GM23338 (cell line): Measurements from ENCODE around the gene TENM4.
A peak's percentile ranks its signal among the peaks of the same experiment; 100 is the strongest.

ENCODE experiments used
- CREB1 ChIP-seq: fragments of 250-450 bp; sonication (Bioruptor Pico); IDR thresholded peaks from 2 replicates; pipeline ENCODE4 v1.5.0; 2020; ENCODE audit warnings: low read depth, mild to moderate bottlenecking, moderate library complexity
- CTCF ChIP-seq, 2 experiments: fragments of 200-600 bp in 1 of 2; sonication (generic) in 1 of 2; conservative IDR thresholded peaks; 2 replicates each; pipeline versions ENCODE4 v1.5.1 to v1.6.1; 2016 to 2017; ENCODE audit warnings: antibody characterized with exemption in 2 of 2, low read depth in 2 of 2, mild to moderate bottlenecking in 2 of 2, moderate library complexity in 1 of 2
- ETS1 ChIP-seq: IDR thresholded peaks from 2 replicates; pipeline ENCODE4 v1.6.1; 2016; ENCODE audit warnings: antibody characterized with exemption
- EZH2 ChIP-seq: fragments of 200-600 bp; sonication (generic); IDR thresholded peaks from one replicate; pipeline ENCODE4 v1.8.0; 2017; ENCODE audit warnings: antibody characterized with exemption, mild to moderate bottlenecking, low read depth; ENCODE audit not compliant: unreplicated experiment
- EZH2phosphoT487 ChIP-seq: fragments of 200-600 bp; sonication (generic); IDR thresholded peaks from one replicate; pipeline ENCODE4 v1.8.1; 2018; ENCODE audit warnings: antibody characterized with exemption; ENCODE audit not compliant: unreplicated experiment
- JUNB ChIP-seq: IDR thresholded peaks from one replicate; pipeline ENCODE4 v1.6.1; 2016; ENCODE audit warnings: antibody characterized with exemption; ENCODE audit not compliant: unreplicated experiment
- NANOG ChIP-seq: IDR thresholded peaks from 2 replicates; pipeline ENCODE4 v1.6.1; 2016; ENCODE audit warnings: antibody characterized with exemption, borderline replicate concordance
- POLR2AphosphoS5 ChIP-seq: IDR thresholded peaks from 2 replicates; pipeline ENCODE4 v1.6.1; 2016; ENCODE audit warnings: antibody characterized with exemption, low read depth
- REST ChIP-seq: IDR thresholded peaks from one replicate; pipeline ENCODE4 v1.6.1; 2018; ENCODE audit warnings: antibody characterized with exemption; ENCODE audit not compliant: unreplicated experiment
- STAT1 ChIP-seq: IDR thresholded peaks from one replicate; pipeline ENCODE4 v1.6.1; 2016; ENCODE audit warnings: antibody characterized with exemption; ENCODE audit not compliant: unreplicated experiment
- ZNF114 ChIP-seq: fragments of 250-450 bp; sonication (Bioruptor Pico); IDR thresholded peaks from 2 replicates; pipeline ENCODE4 v1.5.0; 2020; ENCODE audit warnings: mild to moderate bottlenecking, moderate library complexity
- ZNF331 ChIP-seq: fragments of 250-450 bp; sonication (Bioruptor Pico); IDR thresholded peaks from 2 replicates; pipeline ENCODE4 v1.5.0; 2020; ENCODE audit warnings: low read depth, mild to moderate bottlenecking, moderate library complexity
- TF ChIP-seq, protein P1 (sequence below): fragments of 250-450 bp; sonication (Bioruptor Pico); IDR thresholded peaks from 2 replicates; pipeline ENCODE4 v1.5.0; 2020; ENCODE audit warnings: mild to moderate bottlenecking, moderate library complexity

- TF ChIP-seq JUNB (no peak), EZH2 (no peak), CTCF (conservative IDR thresholded peaks at IDR 0.05; ENCODE audit: low read depth in 2 of 2) (peak; percentile 35 to 55), REST (no peak), POLR2AphosphoS5 (no peak), CREB1 (CRISPR knock-in tag) (no peak), ZNF114 (CRISPR knock-in tag) (no peak), STAT1 (no peak), EZH2phosphoT487 (no peak), ZNF331 (no peak), ETS1 (no peak), NANOG (no peak)
- TF ChIP-seq, protein P1, sequence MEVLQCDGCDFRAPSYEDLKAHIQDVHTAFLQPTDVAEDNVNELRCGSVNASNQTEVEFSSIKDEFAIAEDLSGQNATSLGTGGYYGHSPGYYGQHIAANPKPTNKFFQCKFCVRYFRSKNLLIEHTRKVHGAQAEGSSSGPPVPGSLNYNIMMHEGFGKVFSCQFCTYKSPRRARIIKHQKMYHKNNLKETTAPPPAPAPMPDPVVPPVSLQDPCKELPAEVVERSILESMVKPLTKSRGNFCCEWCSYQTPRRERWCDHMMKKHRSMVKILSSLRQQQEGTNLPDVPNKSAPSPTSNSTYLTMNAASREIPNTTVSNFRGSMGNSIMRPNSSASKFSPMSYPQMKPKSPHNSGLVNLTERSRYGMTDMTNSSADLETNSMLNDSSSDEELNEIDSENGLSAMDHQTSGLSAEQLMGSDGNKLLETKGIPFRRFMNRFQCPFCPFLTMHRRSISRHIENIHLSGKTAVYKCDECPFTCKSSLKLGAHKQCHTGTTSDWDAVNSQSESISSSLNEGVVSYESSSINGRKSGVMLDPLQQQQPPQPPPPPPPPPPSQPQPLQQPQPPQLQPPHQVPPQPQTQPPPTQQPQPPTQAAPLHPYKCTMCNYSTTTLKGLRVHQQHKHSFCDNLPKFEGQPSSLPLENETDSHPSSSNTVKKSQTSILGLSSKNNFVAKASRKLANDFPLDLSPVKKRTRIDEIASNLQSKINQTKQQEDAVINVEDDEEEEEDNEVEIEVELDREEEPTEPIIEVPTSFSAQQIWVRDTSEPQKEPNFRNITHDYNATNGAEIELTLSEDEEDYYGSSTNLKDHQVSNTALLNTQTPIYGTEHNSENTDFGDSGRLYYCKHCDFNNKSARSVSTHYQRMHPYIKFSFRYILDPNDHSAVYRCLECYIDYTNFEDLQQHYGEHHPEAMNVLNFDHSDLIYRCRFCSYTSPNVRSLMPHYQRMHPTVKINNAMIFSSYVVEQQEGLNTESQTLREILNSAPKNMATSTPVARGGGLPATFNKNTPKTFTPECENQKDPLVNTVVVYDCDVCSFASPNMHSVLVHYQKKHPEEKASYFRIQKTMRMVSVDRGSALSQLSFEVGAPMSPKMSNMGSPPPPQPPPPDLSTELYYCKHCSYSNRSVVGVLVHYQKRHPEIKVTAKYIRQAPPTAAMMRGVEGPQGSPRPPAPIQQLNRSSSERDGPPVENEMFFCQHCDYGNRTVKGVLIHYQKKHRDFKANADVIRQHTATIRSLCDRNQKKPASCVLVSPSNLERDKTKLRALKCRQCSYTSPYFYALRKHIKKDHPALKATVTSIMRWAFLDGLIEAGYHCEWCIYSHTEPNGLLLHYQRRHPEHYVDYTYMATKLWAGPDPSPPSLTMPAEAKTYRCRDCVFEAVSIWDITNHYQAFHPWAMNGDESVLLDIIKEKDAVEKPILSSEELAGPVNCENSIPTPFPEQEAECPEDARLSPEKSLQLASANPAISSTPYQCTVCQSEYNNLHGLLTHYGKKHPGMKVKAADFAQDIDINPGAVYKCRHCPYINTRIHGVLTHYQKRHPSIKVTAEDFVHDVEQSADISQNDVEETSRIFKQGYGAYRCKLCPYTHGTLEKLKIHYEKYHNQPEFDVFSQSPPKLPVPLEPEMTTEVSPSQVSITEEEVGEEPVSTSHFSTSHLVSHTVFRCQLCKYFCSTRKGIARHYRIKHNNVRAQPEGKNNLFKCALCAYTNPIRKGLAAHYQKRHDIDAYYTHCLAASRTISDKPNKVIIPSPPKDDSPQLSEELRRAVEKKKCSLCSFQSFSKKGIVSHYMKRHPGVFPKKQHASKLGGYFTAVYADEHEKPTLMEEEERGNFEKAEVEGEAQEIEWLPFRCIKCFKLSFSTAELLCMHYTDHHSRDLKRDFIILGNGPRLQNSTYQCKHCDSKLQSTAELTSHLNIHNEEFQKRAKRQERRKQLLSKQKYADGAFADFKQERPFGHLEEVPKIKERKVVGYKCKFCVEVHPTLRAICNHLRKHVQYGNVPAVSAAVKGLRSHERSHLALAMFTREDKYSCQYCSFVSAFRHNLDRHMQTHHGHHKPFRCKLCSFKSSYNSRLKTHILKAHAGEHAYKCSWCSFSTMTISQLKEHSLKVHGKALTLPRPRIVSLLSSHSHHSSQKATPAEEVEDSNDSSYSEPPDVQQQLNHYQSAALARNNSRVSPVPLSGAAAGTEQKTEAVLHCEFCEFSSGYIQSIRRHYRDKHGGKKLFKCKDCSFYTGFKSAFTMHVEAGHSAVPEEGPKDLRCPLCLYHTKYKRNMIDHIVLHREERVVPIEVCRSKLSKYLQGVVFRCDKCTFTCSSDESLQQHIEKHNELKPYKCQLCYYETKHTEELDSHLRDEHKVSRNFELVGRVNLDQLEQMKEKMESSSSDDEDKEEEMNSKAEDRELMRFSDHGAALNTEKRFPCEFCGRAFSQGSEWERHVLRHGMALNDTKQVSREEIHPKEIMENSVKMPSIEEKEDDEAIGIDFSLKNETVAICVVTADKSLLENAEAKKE: no peak
Measured at GRCh38 chr11:79160791-79161403, 279.9 kb downstream of the TENM4 start.
